Measurements from ENCODE around the gene GOLGA6D.

- TF ChIP-seq CTCF (IDR thresholded peaks at IDR 0.05 in 4 of 5, conservative IDR thresholded peaks at IDR 0.05 in 1 of 5), result peak in 1 of 5 experiments; percentile 41
- TF ChIP-seq POLR2A (IDR thresholded peaks at IDR 0.05), result no peak
These were observed 53.2 kb downstream of the GOLGA6D start, which contains the start of gene COMMD4 for GRCh38 chr15:75335705-75336355.
